ENCODE data around the gene ELFN2. TPM values are rescaled to one million over a fixed set of nuclear protein-coding genes. Genes with fewer than 3 reads are reported as not detected.

Gene ELFN2
- total RNA-seq, 6 experiments from 2014 or later: 1.2 to 5.8 (median 1.4) TPM

DNA sequence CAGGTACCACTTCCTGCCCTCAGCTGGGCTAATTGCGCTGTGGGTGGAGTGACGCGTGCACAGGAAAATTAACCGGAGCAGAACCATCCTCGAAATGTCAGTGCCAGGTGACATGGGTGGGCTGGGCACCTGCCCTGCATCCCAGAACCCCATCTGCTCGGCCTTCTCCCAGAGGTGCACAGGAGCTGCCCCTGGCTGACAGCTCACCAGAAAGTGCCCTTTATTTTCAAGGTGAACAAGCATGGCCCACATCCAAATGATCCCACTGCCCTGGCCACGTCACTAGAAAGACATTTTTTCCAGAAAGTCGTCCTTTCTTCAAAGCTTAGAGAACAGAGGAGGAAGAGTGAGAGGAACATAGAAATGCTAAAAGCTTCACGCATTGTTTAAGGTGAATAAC, 4.1 kb upstream of the ELFN2 start:
- Mint-ChIP-seq H3K27ac (peak overlapping the region; percentile 90), H3K4me1 (ENCODE audit: low read depth) (peaks cover 48% of the 10 kb centered on the region), H3K27me3 (ENCODE audit: insufficient read depth) (peaks cover 15% of the 10 kb centered on the region), H3K36me3 (ENCODE audit: low read depth) (peaks cover 18% of the 10 kb centered on the region), H3K9me3 (peaks cover 24% of the 10 kb centered on the region), H3K4me3 (peak overlapping the region; percentile 35)
- DNase-seq: no peak
- TF ChIP-seq, protein P1, sequence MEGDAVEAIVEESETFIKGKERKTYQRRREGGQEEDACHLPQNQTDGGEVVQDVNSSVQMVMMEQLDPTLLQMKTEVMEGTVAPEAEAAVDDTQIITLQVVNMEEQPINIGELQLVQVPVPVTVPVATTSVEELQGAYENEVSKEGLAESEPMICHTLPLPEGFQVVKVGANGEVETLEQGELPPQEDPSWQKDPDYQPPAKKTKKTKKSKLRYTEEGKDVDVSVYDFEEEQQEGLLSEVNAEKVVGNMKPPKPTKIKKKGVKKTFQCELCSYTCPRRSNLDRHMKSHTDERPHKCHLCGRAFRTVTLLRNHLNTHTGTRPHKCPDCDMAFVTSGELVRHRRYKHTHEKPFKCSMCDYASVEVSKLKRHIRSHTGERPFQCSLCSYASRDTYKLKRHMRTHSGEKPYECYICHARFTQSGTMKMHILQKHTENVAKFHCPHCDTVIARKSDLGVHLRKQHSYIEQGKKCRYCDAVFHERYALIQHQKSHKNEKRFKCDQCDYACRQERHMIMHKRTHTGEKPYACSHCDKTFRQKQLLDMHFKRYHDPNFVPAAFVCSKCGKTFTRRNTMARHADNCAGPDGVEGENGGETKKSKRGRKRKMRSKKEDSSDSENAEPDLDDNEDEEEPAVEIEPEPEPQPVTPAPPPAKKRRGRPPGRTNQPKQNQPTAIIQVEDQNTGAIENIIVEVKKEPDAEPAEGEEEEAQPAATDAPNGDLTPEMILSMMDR (IDR thresholded peaks at IDR 0.05): no peak

DNA sequence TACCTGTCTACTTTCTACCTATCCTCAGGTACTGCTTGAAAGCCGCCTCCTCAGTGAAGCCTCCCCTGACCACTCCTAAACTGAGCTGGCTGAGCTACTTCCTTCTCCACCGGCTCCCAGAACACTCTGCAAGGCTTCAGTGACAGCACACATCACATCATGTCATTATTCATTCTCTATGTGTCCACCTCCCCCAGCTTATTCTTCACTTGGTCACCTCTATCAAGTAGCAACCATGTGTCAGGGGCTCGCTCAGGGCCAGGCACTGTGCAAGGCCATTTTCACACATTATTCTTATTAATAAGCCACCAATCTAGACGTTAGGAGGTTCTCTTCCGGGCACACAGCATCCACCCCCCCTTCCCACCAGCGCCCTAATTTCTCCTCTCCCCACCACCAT, 3.7 kb upstream of the ELFN2 start:
- Mint-ChIP-seq H3K27me3 (ENCODE audit: insufficient read depth) (peaks cover 18% of the 10 kb centered on the region), H3K36me3 (ENCODE audit: low read depth) (peaks cover 18% of the 10 kb centered on the region), H3K9me3 (peaks cover 24% of the 10 kb centered on the region), H3K4me3 (no peak overlapping the region), H3K27ac (no peak overlapping the region; the same call in 1 of the 2 replicates), H3K4me1 (ENCODE audit: low read depth) (peaks cover 52% of the 10 kb centered on the region)
- DNase-seq: no peak
- TF ChIP-seq, protein P1 (IDR thresholded peaks at IDR 0.05): no peak

DNA sequence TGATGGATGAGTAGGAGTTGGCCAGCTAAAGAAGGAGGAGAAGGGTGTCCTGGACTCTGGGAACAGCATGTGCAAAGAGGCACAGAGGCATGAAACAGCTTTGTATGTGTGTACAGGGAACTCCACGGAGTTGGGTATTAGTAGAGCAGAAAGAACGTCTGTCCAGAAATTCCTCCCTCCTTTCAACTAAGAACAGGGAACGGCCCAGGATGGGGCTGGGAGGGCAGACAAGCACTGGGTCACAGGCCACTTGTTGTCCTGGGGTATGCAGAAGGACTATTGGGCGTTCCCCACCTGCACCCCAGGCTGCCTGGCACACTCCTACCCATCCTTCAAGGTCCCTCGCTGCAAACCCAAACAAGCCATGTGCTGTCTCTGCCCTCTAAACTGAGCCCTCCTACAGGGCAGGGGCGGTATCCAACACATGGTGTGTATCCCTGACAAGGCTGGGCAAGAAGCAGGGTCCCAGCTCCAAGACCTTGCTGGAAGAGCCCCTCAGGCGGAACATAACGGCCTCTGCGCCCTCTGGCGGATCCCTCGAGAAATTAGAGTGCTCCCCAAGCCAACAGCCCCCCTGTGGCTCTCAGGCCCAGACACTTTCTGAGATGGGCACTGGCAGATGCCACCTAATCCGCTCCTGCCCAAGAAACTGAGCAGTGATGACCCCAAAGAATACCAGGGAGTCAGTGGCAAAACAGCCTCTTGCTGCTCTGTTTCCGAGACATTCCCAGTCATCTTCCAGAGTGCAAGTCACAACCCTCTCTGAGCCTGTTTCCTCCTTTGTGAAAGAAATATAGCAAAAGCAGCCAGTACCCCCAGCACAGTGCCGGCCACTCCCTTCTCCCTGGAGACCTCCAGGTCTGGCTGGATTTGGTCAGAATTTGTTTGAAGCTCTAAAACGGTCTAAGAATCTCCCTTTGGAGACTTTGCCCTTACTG, 1.6 kb upstream of the ELFN2 start:
- peaks cover 50% of the 10 kb centered on the region for H3K4me1 Mint-ChIP-seq (ENCODE audit: low read depth)
- H3K27ac Mint-ChIP-seq: no peak overlapping the region
- H3K27me3 Mint-ChIP-seq (ENCODE audit: insufficient read depth): peaks cover 25% of the 10 kb centered on the region
- H3K4me3 Mint-ChIP-seq: peak overlapping the region; percentile 22; the same call in 1 of the 2 replicates
- no peak for DNase-seq
- TF ChIP-seq, protein P1 (IDR thresholded peaks at IDR 0.05): peak; percentile 91
- peaks cover 5% of the 10 kb centered on the region for H3K36me3 Mint-ChIP-seq (ENCODE audit: low read depth)
- peaks cover 9% of the 10 kb centered on the region for H3K9me3 Mint-ChIP-seq

DNA sequence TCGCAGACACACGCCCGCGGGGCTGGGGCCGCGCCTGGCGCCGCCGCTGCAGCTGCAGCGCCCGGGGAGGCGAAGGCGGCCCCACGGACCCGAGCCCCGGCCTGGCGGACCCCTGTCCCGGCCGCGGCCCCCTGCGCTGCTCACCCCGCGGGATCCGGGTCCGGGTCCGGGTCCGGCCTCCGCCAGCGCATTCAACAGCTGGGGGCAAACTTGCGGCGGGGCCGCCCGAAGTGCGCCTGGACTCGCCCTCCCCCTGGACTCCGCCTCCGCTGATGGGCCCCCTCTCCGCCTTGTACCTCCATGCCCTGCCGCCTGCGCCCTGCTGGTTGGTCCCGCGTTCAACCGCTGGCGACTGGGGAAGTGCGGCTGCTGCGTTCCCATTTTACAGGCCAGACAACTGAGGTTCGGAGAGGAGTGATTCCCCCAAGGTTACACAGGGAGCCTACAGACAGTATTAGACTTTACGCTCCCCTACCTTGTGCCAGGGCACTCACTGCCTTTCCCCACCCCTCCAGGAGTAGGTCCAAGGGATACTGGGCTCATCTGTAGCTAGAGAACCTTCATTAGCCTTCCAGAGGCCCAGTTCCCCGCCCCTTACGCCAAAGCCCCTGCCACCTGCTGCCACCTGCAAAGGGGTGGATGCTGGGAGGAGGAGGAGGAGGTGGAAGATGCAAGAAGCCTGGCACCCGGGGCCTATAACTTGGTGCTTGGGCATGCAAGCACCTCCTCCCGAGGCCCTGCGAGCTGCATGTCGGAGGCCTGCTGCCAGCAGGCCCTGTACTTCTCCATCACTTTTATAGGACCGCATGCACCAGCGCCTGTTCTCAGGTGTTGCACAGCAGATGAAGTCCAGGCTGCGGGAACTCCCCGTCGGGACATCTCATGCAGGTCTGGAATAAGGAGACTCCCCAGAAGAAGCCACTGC, 694 bp upstream of the ELFN2 start:
- no peak for DNase-seq
- Mint-ChIP-seq H3K36me3 (ENCODE audit: low read depth) (peaks cover 5% of the 10 kb centered on the region), H3K27ac (no peak overlapping the region), H3K4me1 (ENCODE audit: low read depth) (peaks cover 49% of the 10 kb centered on the region), H3K27me3 (ENCODE audit: insufficient read depth) (peaks cover 25% of the 10 kb centered on the region), H3K9me3 (peaks cover 6% of the 10 kb centered on the region), H3K4me3 (peak overlapping the region; percentile 28)
- TF ChIP-seq, protein P1 (IDR thresholded peaks at IDR 0.05): no peak

DNA sequence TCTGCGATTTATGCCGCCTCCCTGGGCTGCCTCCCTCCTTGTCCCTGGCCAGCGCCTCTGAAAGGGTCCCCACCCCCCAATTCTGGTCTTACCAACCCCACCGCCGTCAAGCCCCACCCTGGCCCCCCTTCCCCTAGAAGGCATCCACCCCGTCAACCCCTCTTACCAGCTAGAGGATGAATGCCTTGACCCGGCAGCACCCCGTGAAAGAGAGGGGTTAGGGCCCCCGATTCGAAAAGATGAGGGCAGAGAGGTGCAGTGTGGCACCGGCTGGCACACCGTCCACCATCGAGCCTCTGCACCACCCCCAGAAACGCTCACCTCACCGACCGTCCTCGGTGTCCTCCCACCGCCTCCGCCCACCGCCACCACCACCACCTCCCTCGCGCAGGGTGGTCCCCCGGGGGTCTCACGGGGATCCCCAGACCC, 559 bp downstream of the ELFN2 start:
- H3K27me3 Mint-ChIP-seq (ENCODE audit: insufficient read depth): peaks cover 19% of the 10 kb centered on the region
- peak overlapping the region; percentile 78 for H3K4me3 Mint-ChIP-seq
- H3K27ac Mint-ChIP-seq: no peak overlapping the region
- no peaks in the 10 kb centered on the region for H3K36me3 Mint-ChIP-seq (ENCODE audit: low read depth)
- TF ChIP-seq, protein P1 (IDR thresholded peaks at IDR 0.05): no peak
- no peak for DNase-seq
- H3K4me1 Mint-ChIP-seq (ENCODE audit: low read depth): peaks cover 37% of the 10 kb centered on the region
- no peaks in the 10 kb centered on the region for H3K9me3 Mint-ChIP-seq
